GM19452 (cell line): Measurements from ENCODE around the gene ELMOD1.
"Not testable (repeated sequence)": the region's sequence is repeated elsewhere in the genome, so short reads cannot be mapped to it uniquely, and the experiment has no call there.

Experiments used
- ATAC-seq: cut with Tn5 transposase; IDR thresholded peaks from one replicate; pipeline ENCODE4 v1.9.1; 2021; ENCODE audit not compliant: unreplicated experiment

ELMOD1 gene

GRCh38 chr11:107590460-107591377 lies at the start of gene ELMOD1:
Gene ELMOD1, plus strand, starts transcription at chr11:107591147. Its CDS starts 27,043 bp downstream, at chr11:107618190.
- no peak for ATAC-seq

- ATAC-seq = no peak
Measured at GRCh38 chr11:107545101-107545514, 45.8 kb upstream of the ELMOD1 start.

- no peak for ATAC-seq
Measured at GRCh38 chr11:107547961-107548360, 43.0 kb upstream of the ELMOD1 start.

GRCh38 chr11:107549253-107549953 lies 41.5 kb upstream of the ELMOD1 start:
- no peak for ATAC-seq

DNA sequence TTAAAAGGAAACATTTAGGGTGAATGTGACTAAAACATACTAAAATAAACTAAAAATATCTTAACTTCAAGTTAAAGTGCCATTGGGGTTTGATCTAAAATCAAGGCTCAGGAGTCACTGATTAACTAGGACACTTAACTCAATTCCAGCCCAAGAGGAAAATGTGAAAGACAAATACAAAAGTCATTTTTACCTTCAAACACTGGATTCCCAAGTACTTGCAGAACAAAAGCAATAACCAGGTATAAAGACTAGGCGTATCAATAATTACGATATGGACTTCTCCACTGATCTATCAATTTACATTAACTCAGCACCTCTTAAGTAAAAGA lies 41.0 kb upstream of the ELMOD1 start:
- ATAC-seq = no peak

GRCh38 chr11:107550304-107550703 lies 40.6 kb upstream of the ELMOD1 start:
- no peak for ATAC-seq

DNA sequence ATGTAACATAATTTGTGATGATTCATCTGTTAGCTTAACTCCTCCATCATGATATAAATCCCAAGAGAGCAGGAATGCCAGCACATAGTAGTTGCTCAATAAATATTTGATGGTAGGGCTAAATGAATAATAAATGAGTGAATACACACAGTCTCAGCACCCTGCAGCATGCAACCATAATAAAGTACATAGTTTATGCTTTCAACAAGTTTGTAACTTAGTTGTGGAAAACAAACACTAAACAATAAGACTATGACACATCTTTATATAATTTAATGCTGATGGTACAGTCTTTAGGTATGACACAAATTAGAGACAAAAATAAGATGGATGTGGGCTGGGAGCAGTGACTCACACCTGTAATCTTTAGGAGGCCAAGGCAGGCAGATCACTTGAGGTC lies 29.3 kb upstream of the ELMOD1 start:
- no peak for ATAC-seq

DNA sequence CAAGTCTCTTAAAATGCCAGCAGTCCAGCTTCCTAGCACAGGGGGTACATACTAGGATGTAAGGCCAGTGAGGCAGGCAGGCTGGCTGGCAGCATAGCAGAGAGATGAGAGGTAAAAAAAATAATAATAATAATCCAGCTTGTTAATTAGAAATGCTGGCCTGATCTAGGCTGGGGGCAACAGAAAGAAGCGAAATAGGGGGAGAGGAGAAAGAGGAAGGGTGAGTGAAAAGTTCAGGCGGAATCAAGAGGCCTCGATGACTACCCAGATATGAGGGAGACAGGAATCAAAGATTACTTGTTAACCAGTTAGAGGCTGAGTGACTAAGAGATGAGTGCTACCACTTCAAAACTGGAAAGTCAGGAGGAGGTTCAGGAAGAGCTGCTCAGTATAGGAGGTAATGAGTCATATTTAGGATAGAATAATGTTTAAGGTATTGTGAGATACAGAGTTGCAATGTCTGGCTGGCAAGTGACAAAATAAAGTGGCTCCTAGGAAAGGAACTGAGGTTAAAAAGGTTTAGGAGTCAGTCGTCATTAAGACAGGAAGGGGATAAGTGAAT lies 28.2 kb upstream of the ELMOD1 start:
- no peak for ATAC-seq

GRCh38 chr11:107563702-107564101 lies 27.2 kb upstream of the ELMOD1 start:
- ATAC-seq = peak; percentile 26

GRCh38 chr11:107564877-107565218 lies 26.1 kb upstream of the ELMOD1 start:
- ATAC-seq = peak; percentile 19

- ATAC-seq = peak; percentile 71
Measured at GRCh38 chr11:107565219-107565937, 25.6 kb upstream of the ELMOD1 start, which contains the start of gene ALKBH8. Gene ALKBH8, minus strand, starts transcription at chr11:107565735. Its CDS starts 4,842 bp downstream, at chr11:107560893.

- ATAC-seq = peak; percentile 1
Measured at GRCh38 chr11:107565955-107566501, 24.9 kb upstream of the ELMOD1 start.

- no peak for ATAC-seq
Measured at GRCh38 chr11:107566569-107566968, 24.4 kb upstream of the ELMOD1 start.

GRCh38 chr11:107567739-107568335 lies 23.1 kb upstream of the ELMOD1 start:
- no peak for ATAC-seq

- ATAC-seq = no peak
Measured at GRCh38 chr11:107570015-107570414, 20.9 kb upstream of the ELMOD1 start.

GRCh38 chr11:107573438-107573837 lies 17.5 kb upstream of the ELMOD1 start:
- ATAC-seq = no peak

DNA sequence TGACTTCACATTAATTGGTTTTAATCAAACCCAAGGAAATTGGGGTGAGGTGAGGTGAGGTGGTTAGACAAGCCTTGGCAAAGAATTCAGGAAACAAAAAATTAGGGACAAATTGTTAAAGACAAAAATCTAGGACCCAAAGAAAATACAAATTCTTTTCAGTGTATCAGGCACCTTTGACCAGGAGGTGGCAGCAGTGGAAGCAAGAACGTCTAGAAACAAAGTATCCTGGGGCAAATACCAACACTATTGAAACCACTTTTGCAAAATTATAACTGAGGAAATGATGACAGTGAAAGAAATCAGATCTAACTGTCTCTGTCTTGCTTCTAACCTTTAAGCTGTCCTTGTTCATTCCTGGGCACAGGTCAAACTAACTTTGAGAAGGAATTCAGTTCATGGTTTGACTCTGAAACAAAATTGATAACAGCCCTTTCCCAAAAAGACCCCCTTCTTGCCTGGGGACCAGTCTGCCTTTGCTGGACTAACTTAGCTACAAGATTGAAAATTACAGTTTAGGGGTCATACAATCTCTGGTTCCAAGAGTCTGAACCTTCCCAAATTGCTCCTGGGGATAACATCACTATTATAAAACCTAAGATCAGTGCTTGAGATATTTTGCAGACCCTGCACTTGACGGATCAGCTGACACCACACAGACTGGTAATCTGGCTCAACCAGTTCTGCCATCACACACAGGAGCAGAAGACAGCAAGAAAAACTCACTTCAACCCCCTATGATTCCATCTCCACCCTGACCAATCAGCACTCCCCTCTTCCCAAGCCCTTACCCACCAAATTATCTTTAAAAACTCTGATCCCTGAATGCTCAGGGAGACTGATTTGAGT lies 14.2 kb upstream of the ELMOD1 start:
- ATAC-seq = not testable (repeated sequence)

DNA sequence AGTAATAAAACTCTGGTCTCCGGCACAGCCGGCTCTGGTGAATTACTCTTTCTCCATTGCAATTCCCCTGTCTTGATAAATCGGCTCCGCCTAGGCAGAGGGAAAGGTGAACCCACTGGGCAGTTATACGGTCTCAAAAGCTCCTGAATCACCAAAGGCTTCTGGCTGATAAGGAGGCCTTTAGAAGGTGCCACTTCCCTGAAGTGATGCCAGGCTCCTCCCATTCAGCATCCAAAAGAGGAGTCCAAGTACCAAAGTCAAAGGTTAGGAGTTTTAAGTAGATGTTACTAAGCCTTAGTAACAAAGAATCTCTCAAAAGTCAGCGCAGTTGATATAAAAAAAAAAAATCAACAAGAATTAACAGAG lies 13.6 kb upstream of the ELMOD1 start:
- no peak for ATAC-seq

DNA sequence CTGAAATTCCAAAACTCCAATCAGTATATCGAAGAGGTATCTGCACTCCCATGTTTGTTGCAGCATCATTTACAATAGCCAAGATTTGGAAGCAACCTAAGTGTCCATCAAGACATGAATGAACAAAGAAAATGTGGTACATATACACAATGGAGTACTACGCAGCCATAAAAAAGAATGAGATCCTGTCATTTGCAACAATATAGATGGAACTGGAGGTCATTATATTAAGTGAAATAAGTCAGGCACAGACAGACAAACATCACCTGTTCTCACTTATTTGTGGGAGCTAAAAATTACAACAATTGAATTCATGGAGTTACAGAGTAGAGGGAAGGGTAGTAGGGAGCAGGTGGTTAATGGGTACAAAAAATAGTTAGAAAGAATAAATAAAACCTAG lies 11.8 kb upstream of the ELMOD1 start:
- not testable (repeated sequence) for ATAC-seq

- no peak for ATAC-seq
Measured at GRCh38 chr11:107581147-107581546, 9.8 kb upstream of the ELMOD1 start.
